Fibroblast of mammary gland (primary cell): ENCODE results near the gene GSC2.

Experiments
- DNase-seq: peaks from one replicate; pipeline ENCODE4 v3.0.0-alpha.2; 2010; ENCODE audit warnings: low read depth
- H3K4me3 ChIP-seq: 2 replicates; pipeline ENCODE4 v1.5.1; 2011; ENCODE audit warnings: low read depth, mild to moderate bottlenecking, low read length, moderate library complexity; ENCODE audit not compliant: control insufficient read depth
- TF ChIP-seq, protein P1 (sequence below): conservative IDR thresholded peaks from 2 replicates; pipeline ENCODE4 v1.5.1; 2011; ENCODE audit warnings: low read depth, low read length, inconsistent platforms; ENCODE audit not compliant: control insufficient read depth, insufficient read depth

Gene GSC2

DNA sequence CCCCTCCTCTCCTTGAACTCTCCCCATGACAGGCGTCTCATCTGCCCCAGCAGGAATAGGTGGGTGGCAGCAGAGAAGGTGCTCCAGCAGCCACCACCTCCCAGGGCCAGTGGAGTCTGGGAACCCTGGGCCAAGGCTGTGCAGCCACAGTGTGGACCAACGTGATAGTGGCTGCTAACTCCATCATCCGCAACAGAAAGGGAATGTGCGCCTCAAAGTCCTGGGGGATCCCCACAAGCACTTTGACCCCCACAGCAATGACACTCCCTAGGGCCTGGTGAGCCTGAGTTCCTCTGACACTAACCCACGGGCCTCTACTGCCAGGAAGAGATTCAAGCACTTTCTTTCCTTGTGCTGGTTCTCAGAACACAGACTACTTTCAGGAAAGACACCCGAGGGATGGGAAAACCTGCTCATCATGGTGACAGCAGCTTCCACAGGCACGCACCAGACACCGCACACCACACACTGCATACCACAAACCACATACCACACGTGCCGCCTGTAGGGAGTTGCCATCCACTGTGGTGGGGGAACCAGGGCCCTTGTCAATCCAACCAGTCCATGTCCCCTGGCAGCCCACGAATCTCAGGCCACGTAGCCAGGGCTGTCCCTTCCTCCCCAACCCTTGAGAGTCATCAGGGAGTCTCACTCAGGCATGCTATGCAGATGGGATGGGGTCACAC lies 31.8 kb upstream of the GSC2 start:
- no peak for DNase-seq
- TF ChIP-seq, protein P1, sequence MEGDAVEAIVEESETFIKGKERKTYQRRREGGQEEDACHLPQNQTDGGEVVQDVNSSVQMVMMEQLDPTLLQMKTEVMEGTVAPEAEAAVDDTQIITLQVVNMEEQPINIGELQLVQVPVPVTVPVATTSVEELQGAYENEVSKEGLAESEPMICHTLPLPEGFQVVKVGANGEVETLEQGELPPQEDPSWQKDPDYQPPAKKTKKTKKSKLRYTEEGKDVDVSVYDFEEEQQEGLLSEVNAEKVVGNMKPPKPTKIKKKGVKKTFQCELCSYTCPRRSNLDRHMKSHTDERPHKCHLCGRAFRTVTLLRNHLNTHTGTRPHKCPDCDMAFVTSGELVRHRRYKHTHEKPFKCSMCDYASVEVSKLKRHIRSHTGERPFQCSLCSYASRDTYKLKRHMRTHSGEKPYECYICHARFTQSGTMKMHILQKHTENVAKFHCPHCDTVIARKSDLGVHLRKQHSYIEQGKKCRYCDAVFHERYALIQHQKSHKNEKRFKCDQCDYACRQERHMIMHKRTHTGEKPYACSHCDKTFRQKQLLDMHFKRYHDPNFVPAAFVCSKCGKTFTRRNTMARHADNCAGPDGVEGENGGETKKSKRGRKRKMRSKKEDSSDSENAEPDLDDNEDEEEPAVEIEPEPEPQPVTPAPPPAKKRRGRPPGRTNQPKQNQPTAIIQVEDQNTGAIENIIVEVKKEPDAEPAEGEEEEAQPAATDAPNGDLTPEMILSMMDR = no peak
- H3K4me3 ChIP-seq = no peak overlapping the region

DNA sequence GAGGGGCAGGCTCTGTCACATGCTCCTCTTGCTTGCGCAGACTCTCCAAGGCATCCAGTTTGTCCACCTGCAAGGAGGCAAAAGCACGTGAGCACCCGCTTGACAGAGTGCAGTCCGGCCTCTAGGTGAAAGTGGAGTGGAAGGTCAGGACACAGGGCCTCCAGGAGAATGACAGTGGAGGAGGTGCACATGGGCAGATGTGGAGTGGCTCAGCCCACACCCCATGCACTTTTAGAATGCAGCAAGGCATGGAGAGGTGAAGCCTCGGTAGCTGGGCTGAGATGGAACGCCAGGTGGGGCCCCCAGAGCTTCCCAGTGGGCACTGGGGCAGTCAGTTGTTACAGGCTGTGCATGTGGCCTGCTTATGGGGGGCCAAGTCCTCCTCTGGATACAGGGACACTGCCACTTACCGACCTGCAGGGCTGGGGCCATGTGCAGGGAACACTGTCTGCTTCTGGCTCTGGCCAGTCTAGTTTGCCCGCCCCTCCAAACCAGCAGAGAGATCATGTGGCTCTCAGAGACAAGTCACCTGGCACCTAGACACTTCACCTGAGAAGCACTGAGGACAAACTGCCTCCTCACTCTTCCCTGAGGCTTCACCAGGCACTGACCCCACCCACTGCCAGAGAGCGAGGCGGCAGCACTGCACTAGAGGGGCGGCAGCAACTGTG lies 30.8 kb upstream of the GSC2 start:
- H3K4me3 ChIP-seq = no peak overlapping the region

DNA sequence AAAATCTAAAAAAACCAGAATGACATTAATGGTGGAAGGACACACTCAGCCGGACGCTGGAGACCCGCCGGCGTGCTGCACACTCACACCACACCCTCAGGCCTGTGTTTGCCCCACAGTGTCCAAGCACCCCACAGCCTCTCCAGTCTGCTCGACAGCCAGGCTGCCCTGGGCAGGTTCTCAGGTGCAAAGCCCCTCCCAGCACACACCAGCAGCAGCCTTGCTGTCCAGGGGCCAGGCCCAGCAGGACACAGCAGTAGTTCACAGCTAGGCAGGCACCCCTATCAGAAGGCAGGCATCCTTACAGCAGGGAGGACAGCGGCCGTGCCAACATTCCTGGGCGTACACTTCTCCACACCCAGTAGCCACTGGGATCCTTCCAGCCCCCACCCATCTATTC lies 30.1 kb upstream of the GSC2 start:
- H3K4me3 ChIP-seq = no peak overlapping the region
- no peak for DNase-seq
- TF ChIP-seq, protein P1 = no peak

More for the DNA sequence above, 30.8 kb upstream of the GSC2 start:
- TF ChIP-seq, protein P1 = no peak
- no peak for DNase-seq

DNA sequence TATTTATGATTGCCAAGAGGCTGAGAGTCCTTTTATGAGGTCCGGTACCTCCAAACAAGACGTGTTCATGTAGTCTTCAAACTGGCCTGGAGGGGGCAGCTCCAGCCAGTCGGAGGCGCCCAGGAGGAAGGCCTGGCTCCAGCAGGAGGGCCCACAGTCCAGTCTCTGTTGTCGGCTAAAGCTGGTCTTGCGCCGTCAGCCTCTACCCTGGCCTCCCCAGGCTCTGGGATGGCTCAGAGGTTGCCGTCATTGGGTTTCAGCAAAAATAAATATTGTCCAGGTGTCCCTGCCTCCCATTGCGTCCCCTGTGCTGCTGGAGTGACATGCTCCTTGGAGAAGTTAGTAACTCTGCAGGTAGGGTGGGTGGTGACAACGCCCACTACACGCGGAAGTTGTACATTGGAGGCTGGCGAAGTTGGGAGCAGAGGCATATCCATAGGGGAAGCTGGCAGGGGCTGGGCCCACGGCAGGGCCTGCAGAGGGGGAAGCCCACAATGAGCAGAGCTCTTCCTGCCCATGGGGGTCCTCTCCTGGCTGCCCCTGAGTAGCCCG lies 29.5 kb upstream of the GSC2 start:
- peak; percentile 85 for DNase-seq
- H3K4me3 ChIP-seq = peak overlapping the region; percentile 53
- TF ChIP-seq, protein P1 = peak; percentile 74

DNA sequence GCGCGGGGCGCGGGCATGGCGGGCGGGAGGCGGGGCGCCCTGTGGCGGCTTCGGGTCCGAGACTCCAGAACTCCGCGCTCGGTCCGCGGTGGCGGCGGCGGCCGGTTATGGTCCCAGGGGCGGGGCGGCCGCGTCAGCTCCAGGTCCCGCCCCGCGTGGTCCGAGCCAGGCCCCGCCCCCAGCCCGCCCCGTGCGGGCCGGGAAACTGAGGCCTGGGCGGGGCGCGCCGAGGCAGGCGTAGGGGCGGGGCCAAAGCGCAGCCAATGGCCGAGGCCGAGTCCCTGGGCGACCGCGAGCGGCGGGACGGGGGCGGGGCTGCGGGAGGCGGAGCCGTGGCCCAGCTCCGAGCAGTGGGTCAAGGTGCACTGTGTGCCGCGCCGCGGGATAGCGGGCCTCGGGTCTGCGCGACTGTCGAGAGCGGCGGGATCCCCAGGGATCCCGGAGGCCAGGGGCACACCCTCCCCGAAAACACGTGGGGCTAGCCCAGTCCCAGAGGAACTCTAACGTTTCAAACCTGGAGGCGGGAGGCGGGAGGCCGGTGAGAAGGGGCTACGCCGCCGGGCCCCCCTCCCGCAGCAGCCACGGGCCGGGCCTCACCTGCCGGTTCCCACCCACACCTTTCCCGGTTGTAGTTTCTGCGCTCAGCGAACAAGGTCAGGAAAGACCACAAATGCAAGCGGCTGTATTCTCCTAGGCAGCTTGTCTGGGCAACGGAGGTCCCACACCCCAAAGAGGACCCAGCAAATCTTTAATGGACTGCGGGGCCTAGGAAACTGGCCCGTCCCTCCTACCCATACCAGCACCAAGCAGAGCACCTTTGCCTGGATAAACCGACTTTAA lies 28.8 kb upstream of the GSC2 start, which contains the start of gene SLC25A1:
Gene SLC25A1 (minus strand): TSS at position 80 of the 840 bp plus-strand sequence. CDS start 63 bp downstream, at position 17.
- TF ChIP-seq, protein P1 = no peak
- H3K4me3 ChIP-seq = peak within 1 kb of the TSS; percentile 56
- peak; percentile 80 for DNase-seq

DNA sequence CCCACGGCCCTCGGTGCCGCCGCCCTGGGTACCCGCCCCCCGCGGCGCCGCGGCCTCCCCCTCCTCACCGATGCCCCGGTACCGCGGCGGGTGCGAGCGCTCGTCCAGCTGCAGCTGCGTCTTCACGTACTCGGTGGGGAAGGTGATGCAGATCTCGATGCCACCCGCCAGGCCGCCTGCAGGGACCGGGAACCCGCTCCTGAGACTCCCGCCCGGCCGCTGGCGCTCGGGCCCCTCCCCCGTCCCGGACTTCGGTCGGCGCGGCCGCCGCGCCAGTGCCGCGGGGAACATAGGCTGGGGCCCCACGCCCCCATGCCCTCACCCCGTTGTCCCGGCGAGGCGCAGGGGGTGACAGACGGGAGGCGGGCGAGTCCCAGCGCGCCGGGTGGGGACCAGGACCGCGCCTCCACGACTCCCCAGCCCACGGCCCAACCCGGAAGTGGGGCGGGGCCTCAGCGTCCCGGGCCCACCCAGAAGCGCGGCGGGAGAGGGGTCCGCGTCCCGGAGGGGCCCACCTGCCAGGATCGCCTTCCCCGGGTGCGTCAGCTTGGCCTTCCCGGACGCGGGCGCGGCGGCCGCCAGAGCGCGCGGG lies 28.1 kb upstream of the GSC2 start:
- peak overlapping the region; percentile 56 for H3K4me3 ChIP-seq
- TF ChIP-seq, protein P1 = no peak
- peak; percentile 11 for DNase-seq
